Measurements from ENCODE around the gene ZNF791. TPM values are rescaled to one million over a fixed set of nuclear protein-coding genes. Genes with fewer than 3 reads are reported as not detected.

Gene ZNF791
- total RNA-seq, 2 experiments from 2014 or later: 102 to 103 TPM

DNA sequence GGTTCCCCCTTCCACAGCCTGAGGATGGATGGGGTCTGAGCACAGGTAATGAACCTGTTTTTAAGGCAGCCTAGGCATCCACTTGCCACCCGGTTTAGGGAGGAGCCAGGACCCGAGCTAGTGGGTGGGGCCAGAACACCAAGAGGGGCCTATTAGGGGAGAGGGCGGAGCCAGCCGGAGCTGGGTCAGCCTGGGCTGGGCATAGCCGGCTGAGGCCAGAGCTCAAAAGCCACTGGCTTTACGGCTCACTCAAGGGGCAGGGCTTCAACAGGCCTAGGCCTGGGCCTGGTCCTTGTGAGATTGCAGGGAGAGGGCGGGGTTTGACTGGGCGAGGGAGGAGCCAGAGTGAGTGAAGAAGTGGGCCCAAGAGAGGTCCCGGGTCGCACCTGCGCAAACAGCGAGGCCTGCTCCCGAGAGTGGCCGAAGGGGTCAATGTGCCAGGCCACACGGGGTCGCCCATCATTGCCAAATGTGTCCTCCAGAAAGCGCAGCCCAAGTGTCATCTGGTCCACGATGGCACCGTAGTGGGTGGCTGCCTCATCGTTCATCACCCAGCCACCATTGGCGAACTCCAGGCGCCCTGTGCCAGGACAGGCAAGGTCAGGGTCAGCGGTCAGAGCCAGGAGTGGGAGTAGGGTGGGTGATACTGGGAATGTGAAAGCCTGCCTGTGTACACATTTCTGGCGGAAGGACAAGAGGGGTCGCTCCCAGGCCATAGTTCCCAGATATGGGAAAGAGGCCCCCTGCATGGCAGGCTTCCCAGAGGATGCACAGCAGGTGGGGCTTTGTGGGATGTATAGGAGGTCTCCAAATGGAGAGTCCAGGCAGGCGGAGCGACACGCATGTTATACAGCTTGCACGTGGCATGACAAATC, 53.9 kb downstream of the ZNF791 start:
- no peaks in the 10 kb centered on the region for H3K27me3 Mint-ChIP-seq
- TF ChIP-seq, protein P1, sequence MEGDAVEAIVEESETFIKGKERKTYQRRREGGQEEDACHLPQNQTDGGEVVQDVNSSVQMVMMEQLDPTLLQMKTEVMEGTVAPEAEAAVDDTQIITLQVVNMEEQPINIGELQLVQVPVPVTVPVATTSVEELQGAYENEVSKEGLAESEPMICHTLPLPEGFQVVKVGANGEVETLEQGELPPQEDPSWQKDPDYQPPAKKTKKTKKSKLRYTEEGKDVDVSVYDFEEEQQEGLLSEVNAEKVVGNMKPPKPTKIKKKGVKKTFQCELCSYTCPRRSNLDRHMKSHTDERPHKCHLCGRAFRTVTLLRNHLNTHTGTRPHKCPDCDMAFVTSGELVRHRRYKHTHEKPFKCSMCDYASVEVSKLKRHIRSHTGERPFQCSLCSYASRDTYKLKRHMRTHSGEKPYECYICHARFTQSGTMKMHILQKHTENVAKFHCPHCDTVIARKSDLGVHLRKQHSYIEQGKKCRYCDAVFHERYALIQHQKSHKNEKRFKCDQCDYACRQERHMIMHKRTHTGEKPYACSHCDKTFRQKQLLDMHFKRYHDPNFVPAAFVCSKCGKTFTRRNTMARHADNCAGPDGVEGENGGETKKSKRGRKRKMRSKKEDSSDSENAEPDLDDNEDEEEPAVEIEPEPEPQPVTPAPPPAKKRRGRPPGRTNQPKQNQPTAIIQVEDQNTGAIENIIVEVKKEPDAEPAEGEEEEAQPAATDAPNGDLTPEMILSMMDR (IDR thresholded peaks at IDR 0.05): no peak
- Histone ChIP-seq H3K9me3 (ENCODE audit: control insufficient read depth in 1 of 2, insufficient read depth in 1 of 2, low read length in 2 of 2) (no peaks in the 10 kb centered on the region), H3K4me1 (ENCODE audit: insufficient read depth, low read length) (peaks cover 53% of the 10 kb centered on the region), H3K27me3 (ENCODE audit: control insufficient read depth in 1 of 2, insufficient read depth in 2 of 2, low read length in 2 of 2) (no peaks in the 10 kb centered on the region), H3K27ac (ENCODE audit: low read depth in 1 of 2, low read length in 2 of 2) (peak overlapping the region; percentile 39 to 44), H3K4me3 (ENCODE audit: low read length) (peak overlapping the region; percentile 94), H3K36me3 (ENCODE audit: insufficient read depth, low read length) (peaks cover 46% of the 10 kb centered on the region)
- peaks cover 64% of the 10 kb centered on the region for H3K36me3 Mint-ChIP-seq (ENCODE audit: low read depth)
- no peaks in the 10 kb centered on the region for H3K9me3 Mint-ChIP-seq
- H3K27ac Mint-ChIP-seq: peak overlapping the region; percentile 98
- peaks cover 47% of the 10 kb centered on the region for H3K4me1 Mint-ChIP-seq (ENCODE audit: low read depth)
- DNase-seq: peak in 1 of 14 experiments; percentile 42
- no peak for ATAC-seq (ENCODE audit: poor library complexity)
- H3K4me3 Mint-ChIP-seq: peak overlapping the region; percentile 92
- intact Hi-C loops (cut with DNase I, micrococcal nuclease): loop anchor here (5.0 kb wide), 4 partner anchors 32 to 742 kb away; partner anchors contain the start of gene JUNB (in 1 of the 2)
- CTCF ChIA-PET: no interaction called here
- POLR2A ChIA-PET: interaction anchor here (0.5 to 2.9 kb wide), 5 partner anchors 14 to 54 kb away, joined by 3 to 13 read pairs (median 10); partner anchors contain the start of genes DHPS, ZNF490 and ZNF791

GRCh38 chr19:12665281-12665573, 54.5 kb downstream of the ZNF791 start:
- intact Hi-C loops (cut with DNase I, micrococcal nuclease): loop anchor here (5.0 kb wide), 4 partner anchors 33 to 743 kb away; partner anchors contain the start of gene JUNB (in 1 of the 2)
- H3K36me3 ChIP-seq (ENCODE audit: insufficient read depth, low read length): peaks cover 46% of the 10 kb centered on the region
- peaks cover 58% of the 10 kb centered on the region for H3K4me1 ChIP-seq (ENCODE audit: insufficient read depth, low read length)
- TF ChIP-seq, protein P1 (IDR thresholded peaks at IDR 0.05): no peak
- H3K27me3 ChIP-seq (ENCODE audit: control insufficient read depth in 1 of 2, insufficient read depth in 2 of 2, low read length in 2 of 2): no peaks in the 10 kb centered on the region
- peaks cover 60% of the 10 kb centered on the region for H3K36me3 Mint-ChIP-seq (ENCODE audit: low read depth)
- H3K4me3 ChIP-seq (ENCODE audit: low read length): peak overlapping the region; percentile 94
- peaks cover 48% of the 10 kb centered on the region for H3K4me1 Mint-ChIP-seq (ENCODE audit: low read depth)
- no peaks in the 10 kb centered on the region for H3K9me3 ChIP-seq (ENCODE audit: control insufficient read depth in 1 of 2, insufficient read depth in 1 of 2, low read length in 2 of 2)
- DNase-seq (peak; percentile 35 to 83 (median 58)), ATAC-seq (ENCODE audit: poor library complexity) (peak; percentile 47)
- ChIA-PET CTCF (interaction anchor here (1.7 kb wide), 1 partner anchor 25 kb away, joined by 14 read pairs; no protein-coding TSS in a partner anchor), POLR2A (interaction anchor here (0.7 to 2.9 kb wide), 4 partner anchors 16 to 54 kb away, joined by 4 to 13 read pairs (median 12); partner anchors contain the start of genes DHPS, ZNF490 and ZNF791)
- peak overlapping the region; percentile 39 to 85 for H3K27ac ChIP-seq (ENCODE audit: low read depth in 1 of 2, low read length in 2 of 2)
- H3K9me3 Mint-ChIP-seq: no peaks in the 10 kb centered on the region
- peak overlapping the region; percentile 92 for H3K4me3 Mint-ChIP-seq
- H3K27ac Mint-ChIP-seq: peak overlapping the region; percentile 98
- no peaks in the 10 kb centered on the region for H3K27me3 Mint-ChIP-seq

DNA sequence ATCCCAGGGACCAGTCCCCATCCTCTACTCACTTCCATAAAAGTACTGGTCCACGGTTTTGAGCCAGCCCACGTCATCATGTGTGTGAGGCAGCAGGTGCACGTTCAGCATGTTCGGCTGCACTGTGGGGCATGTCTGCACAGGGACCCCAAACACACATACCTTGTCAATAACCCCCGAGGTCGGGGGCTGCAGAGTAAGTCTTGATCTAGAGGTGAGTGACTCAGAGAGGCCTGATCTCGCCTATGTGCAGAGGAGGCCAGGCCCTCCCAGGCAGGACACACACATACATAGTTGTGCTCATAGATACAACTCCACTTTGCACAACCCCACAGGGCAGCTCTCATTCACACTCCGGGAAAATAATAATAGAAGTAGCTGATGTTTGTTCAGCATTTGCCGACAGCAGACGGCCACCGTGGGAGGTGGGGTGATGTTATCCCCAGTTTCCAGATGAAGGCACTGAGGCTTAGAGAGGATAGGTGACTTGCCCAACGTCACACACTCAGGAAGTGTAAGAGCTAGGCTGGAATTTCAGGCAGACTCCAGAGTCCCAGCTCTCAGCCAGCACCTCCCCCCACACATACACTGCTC, 55.0 kb downstream of the ZNF791 start:
- TF ChIP-seq, protein P1 (IDR thresholded peaks at IDR 0.05): no peak
- CTCF ChIA-PET: interaction anchor here (0.7 to 1.7 kb wide), 3 partner anchors 26 to 300 kb away, joined by 3 to 14 read pairs (median 4); no protein-coding TSS in a partner anchor

More for the DNA sequence above, 55.0 kb downstream of the ZNF791 start:
- Histone ChIP-seq H3K4me3 (ENCODE audit: low read length) (peak overlapping the region; percentile 94), H3K36me3 (ENCODE audit: insufficient read depth, low read length) (peaks cover 40% of the 10 kb centered on the region), H3K27ac (ENCODE audit: low read depth in 1 of 2, low read length in 2 of 2) (peak overlapping the region; percentile 82 to 85), H3K27me3 (ENCODE audit: control insufficient read depth in 1 of 2, insufficient read depth in 2 of 2, low read length in 2 of 2) (no peaks in the 10 kb centered on the region), H3K4me1 (ENCODE audit: insufficient read depth, low read length) (peaks cover 64% of the 10 kb centered on the region), H3K9me3 (ENCODE audit: control insufficient read depth in 1 of 2, insufficient read depth in 1 of 2, low read length in 2 of 2) (no peaks in the 10 kb centered on the region)
- Mint-ChIP-seq H3K4me3 (peak overlapping the region; percentile 92), H3K27ac (peak overlapping the region; percentile 98), H3K36me3 (ENCODE audit: low read depth) (peaks cover 55% of the 10 kb centered on the region), H3K27me3 (no peaks in the 10 kb centered on the region), H3K9me3 (no peaks in the 10 kb centered on the region), H3K4me1 (ENCODE audit: low read depth) (peaks cover 48% of the 10 kb centered on the region)
- no peak for ATAC-seq (ENCODE audit: poor library complexity)
- intact Hi-C loops (cut with DNase I, micrococcal nuclease): loop anchor here (2.0 to 5.0 kb wide), 5 partner anchors 33 to 743 kb away; partner anchors contain the start of genes JUNB (in 1 of the 2), ZNF490 (in 1 of the 2) and ZNF791 (in 1 of the 2)
- POLR2A ChIA-PET: interaction anchor here (0.7 to 2.9 kb wide), 8 partner anchors 16 to 126 kb away, joined by 3 to 13 read pairs (median 5); partner anchors contain the start of genes DHPS, JUNB, TRIR and ZNF490
- peak in 3 of 14 experiments; percentile 26 to 48 (median 43) for DNase-seq
